GM23338 (cell line): ENCODE results near the gene INSM2.

ENCODE experiments used
- CREB1 ChIP-seq: fragments of 250-450 bp; sonication (Bioruptor Pico); IDR thresholded peaks from 2 replicates; pipeline ENCODE4 v1.5.0; 2020; ENCODE audit warnings: low read depth, mild to moderate bottlenecking, moderate library complexity
- CTCF ChIP-seq, 2 experiments: fragments of 200-600 bp in 1 of 2; sonication (generic) in 1 of 2; conservative IDR thresholded peaks; 2 replicates each; pipeline versions ENCODE4 v1.5.1 to v1.6.1; 2016 to 2017; ENCODE audit warnings: antibody characterized with exemption in 2 of 2, low read depth in 2 of 2, mild to moderate bottlenecking in 2 of 2, moderate library complexity in 1 of 2
- ETS1 ChIP-seq: IDR thresholded peaks from 2 replicates; pipeline ENCODE4 v1.6.1; 2016; ENCODE audit warnings: antibody characterized with exemption
- EZH2 ChIP-seq: fragments of 200-600 bp; sonication (generic); IDR thresholded peaks from one replicate; pipeline ENCODE4 v1.8.0; 2017; ENCODE audit warnings: antibody characterized with exemption, mild to moderate bottlenecking, low read depth; ENCODE audit not compliant: unreplicated experiment
- EZH2phosphoT487 ChIP-seq: fragments of 200-600 bp; sonication (generic); IDR thresholded peaks from one replicate; pipeline ENCODE4 v1.8.1; 2018; ENCODE audit warnings: antibody characterized with exemption; ENCODE audit not compliant: unreplicated experiment
- JUNB ChIP-seq: IDR thresholded peaks from one replicate; pipeline ENCODE4 v1.6.1; 2016; ENCODE audit warnings: antibody characterized with exemption; ENCODE audit not compliant: unreplicated experiment
- NANOG ChIP-seq: IDR thresholded peaks from 2 replicates; pipeline ENCODE4 v1.6.1; 2016; ENCODE audit warnings: antibody characterized with exemption, borderline replicate concordance
- POLR2AphosphoS5 ChIP-seq: IDR thresholded peaks from 2 replicates; pipeline ENCODE4 v1.6.1; 2016; ENCODE audit warnings: antibody characterized with exemption, low read depth
- REST ChIP-seq: IDR thresholded peaks from one replicate; pipeline ENCODE4 v1.6.1; 2018; ENCODE audit warnings: antibody characterized with exemption; ENCODE audit not compliant: unreplicated experiment

GRCh38 chr14:35534873-35535482, 1.0 kb downstream of the INSM2 start:
- TF ChIP-seq CTCF (conservative IDR thresholded peaks at IDR 0.05; ENCODE audit: low read depth in 2 of 2) (no peak), EZH2 (peak; percentile 68), POLR2AphosphoS5 (no peak), NANOG (no peak), CREB1 (CRISPR knock-in tag) (peak; percentile 78; the same call in 1 of the 2 replicates), ETS1 (no peak), REST (peak; percentile 99), EZH2phosphoT487 (no peak), JUNB (no peak)
